H9 (cell line): Measurements from ENCODE around the gene RFTN2. TPM values are rescaled to one million over a fixed set of nuclear protein-coding genes. Genes with fewer than 3 reads are reported as not detected.
"Not testable (repeated sequence)": the region's sequence is repeated elsewhere in the genome, so short reads cannot be mapped to it uniquely, and the experiment has no call there.

ENCODE experiments used
- DNase-seq: peaks from one replicate; pipeline ENCODE4 v3.0.0-alpha.2; 2017
- H2AFZ ChIP-seq: one replicate; pipeline ENCODE4 v1.6.1; 2013; ENCODE audit warnings: mild to moderate bottlenecking, low read length, control low read depth, moderate library complexity
- H2AK5ac ChIP-seq: 2 replicates; pipeline ENCODE4 v1.6.1; 2013; ENCODE audit warnings: low read length, control low read depth, mixed read lengths; ENCODE audit not compliant: insufficient read length
- H2BK120ac ChIP-seq: one replicate; pipeline ENCODE4 v1.6.1; 2013; ENCODE audit warnings: low read depth, mild to moderate bottlenecking, low read length, control low read depth, inconsistent platforms; ENCODE audit not compliant: poor library complexity, severe bottlenecking
- H2BK12ac ChIP-seq: 2 replicates; pipeline ENCODE4 v1.6.1; 2013; ENCODE audit warnings: low read length, control low read depth, mixed read lengths, low read depth; ENCODE audit not compliant: insufficient read length
- H2BK15ac ChIP-seq: 2 replicates; pipeline ENCODE4 v1.6.1; 2013; ENCODE audit warnings: low read depth, low read length, control low read depth
- H2BK20ac ChIP-seq: one replicate; pipeline ENCODE4 v1.6.1; 2013; ENCODE audit warnings: low read depth, mild to moderate bottlenecking, low read length, control low read depth, inconsistent platforms; ENCODE audit not compliant: poor library complexity, severe bottlenecking
- H2BK5ac ChIP-seq: 2 replicates; pipeline ENCODE4 v1.6.1; 2013; ENCODE audit warnings: low read length, control low read depth, mixed read lengths; ENCODE audit not compliant: insufficient read length
- H3K14ac ChIP-seq: 2 replicates; pipeline ENCODE4 v1.6.1; 2013; ENCODE audit warnings: low read length, control low read depth; ENCODE audit not compliant: insufficient read depth
- H3K18ac ChIP-seq: 2 replicates; pipeline ENCODE4 v1.6.1; 2013; ENCODE audit warnings: low read depth, mild to moderate bottlenecking, mixed read lengths, low read length, control low read depth; ENCODE audit not compliant: insufficient read length
- H3K23ac ChIP-seq: 2 replicates; pipeline ENCODE4 v1.6.1; 2013; ENCODE audit warnings: low read length, control low read depth, mixed read lengths, low read depth; ENCODE audit not compliant: insufficient read length
- H3K23me2 ChIP-seq: 2 replicates; pipeline ENCODE4 v1.6.1; 2013; ENCODE audit warnings: low read depth, mild to moderate bottlenecking, mixed read lengths, low read length, control low read depth; ENCODE audit not compliant: insufficient read length, poor library complexity, severe bottlenecking
- H3K27ac ChIP-seq: 2 replicates; pipeline ENCODE4 v1.5.1; 2013; ENCODE audit warnings: low read length, control low read depth, mixed read lengths, low read depth; ENCODE audit not compliant: insufficient read length
- H3K27me3 ChIP-seq: 2 replicates; pipeline ENCODE4 v1.6.1; 2013; ENCODE audit warnings: low read length, control low read depth, inconsistent platforms; ENCODE audit not compliant: insufficient read depth
- H3K4ac ChIP-seq: 2 replicates; pipeline ENCODE4 v1.6.1; 2013; ENCODE audit warnings: low read depth, mild to moderate bottlenecking, control low read depth, inconsistent platforms, low read length, moderate library complexity
- H3K4me1 ChIP-seq: 2 replicates; pipeline ENCODE4 v1.6.1; 2013; ENCODE audit warnings: low read length, control low read depth, inconsistent platforms; ENCODE audit not compliant: insufficient read depth
- H3K4me2 ChIP-seq: 2 replicates; pipeline ENCODE4 v1.6.1; 2013; ENCODE audit warnings: low read length, control low read depth, mixed read lengths; ENCODE audit not compliant: insufficient read length, insufficient read depth
- H3K56ac ChIP-seq: 2 replicates; pipeline ENCODE4 v1.6.1; 2013; ENCODE audit warnings: low read depth, mild to moderate bottlenecking, mixed read lengths, low read length, control low read depth; ENCODE audit not compliant: insufficient read length
- H3K79me1 ChIP-seq: 2 replicates; pipeline ENCODE4 v1.6.1; 2013; ENCODE audit warnings: low read depth, mild to moderate bottlenecking, moderate library complexity, low read length, control low read depth, inconsistent platforms; ENCODE audit not compliant: insufficient read depth, poor library complexity, severe bottlenecking
- H3K79me2 ChIP-seq: 2 replicates; pipeline ENCODE4 v1.6.1; 2013; ENCODE audit warnings: low read length, control low read depth, inconsistent platforms; ENCODE audit not compliant: insufficient read depth
- H3K9ac ChIP-seq: 2 replicates; pipeline ENCODE4 v1.6.1; 2013; ENCODE audit warnings: low read length, control low read depth, mixed read lengths; ENCODE audit not compliant: insufficient read length; ENCODE audit errors: extremely low read depth
- H3K9me3 ChIP-seq: one replicate; pipeline ENCODE4 v1.6.1; 2013; ENCODE audit warnings: low read depth, low read length, inconsistent platforms; ENCODE audit not compliant: control insufficient read depth
- H3T11ph ChIP-seq: one replicate; pipeline ENCODE4 v1.6.1; 2013; ENCODE audit warnings: mild to moderate bottlenecking, low read length, control low read depth, inconsistent platforms
- H4K20me1 ChIP-seq: one replicate; pipeline ENCODE4 v1.6.1; 2013; ENCODE audit not compliant: control insufficient read depth, insufficient read length, insufficient read depth
- H4K5ac ChIP-seq: 2 replicates; pipeline ENCODE4 v1.6.1; 2013; ENCODE audit warnings: low read depth, mild to moderate bottlenecking, mixed read lengths, low read length, control low read depth; ENCODE audit not compliant: insufficient read length
- H4K8ac ChIP-seq: replicated peaks from 2 replicates; pipeline ENCODE4 v1.6.1; 2013; ENCODE audit warnings: low read length, control low read depth, mixed read lengths, low read depth; ENCODE audit not compliant: insufficient read length
- H4K91ac ChIP-seq: 2 replicates; pipeline ENCODE4 v1.6.1; 2013; ENCODE audit warnings: low read depth, mild to moderate bottlenecking, moderate library complexity, mixed read lengths, low read length, control low read depth; ENCODE audit not compliant: insufficient read length
- H3K27ac Mint-ChIP-seq, 3 experiments: 2 replicates in 2 of 3; 3 replicates in 1 of 3; pipeline ENCODE4 v1.8.0; 2020 to 2021; ENCODE audit warnings: mixed read lengths in 3 of 3, mild to moderate bottlenecking in 1 of 3, moderate library complexity in 1 of 3
- H3K27me3 Mint-ChIP-seq: 2 replicates; pipeline ENCODE4 v1.8.0; 2021; ENCODE audit warnings: low read depth, mild to moderate bottlenecking, moderate library complexity, mixed read lengths
- H3K36me3 Mint-ChIP-seq, 3 experiments: 2 replicates in 2 of 3; 3 replicates in 1 of 3; pipeline ENCODE4 v1.8.0; 2020 to 2021; ENCODE audit warnings: low read depth in 3 of 3, mixed read lengths in 3 of 3; ENCODE audit not compliant: insufficient read depth in 1 of 3
- H3K4me1 Mint-ChIP-seq, 2 experiments: 2 replicates each; pipeline ENCODE4 v1.8.0; 2020; ENCODE audit warnings: mixed read lengths in 2 of 2
- H3K4me3 Mint-ChIP-seq, 2 experiments: 2 replicates in 1 of 2; 3 replicates in 1 of 2; pipeline ENCODE4 v1.8.0; 2020 to 2021; ENCODE audit warnings: mild to moderate bottlenecking in 2 of 2, mixed read lengths in 2 of 2, moderate library complexity in 1 of 2
- H3K9me3 Mint-ChIP-seq, 2 experiments: 2 replicates in 1 of 2; 3 replicates in 1 of 2; pipeline ENCODE4 v1.8.0; 2020; ENCODE audit warnings: mild to moderate bottlenecking in 2 of 2, mixed read lengths in 2 of 2, moderate library complexity in 1 of 2
- CTCF ChIP-seq: fragments of 200-600 bp; sonication (generic); conservative IDR thresholded peaks from 3 replicates; pipeline ENCODE4 v1.8.0; 2021; ENCODE audit warnings: antibody characterized with exemption, mild to moderate bottlenecking
- WGBS: extraction: QIAGEN DNeasy Blood & Tissue Kit; methylation state at CpG from one replicate; pipeline ENCODE4 v1.1.7; 2013; ENCODE audit warnings: missing lambda C conversion rate, low lambda C conversion rate, mixed read lengths; ENCODE audit not compliant: insufficient read length; ENCODE audit errors: extremely low coverage; 5-methylcytosine and 5-hydroxymethylcytosine counted together
- total RNA-seq: library from RNA; stranded (reverse); gene quantifications from 2 replicates; pipeline ENCODE4 v1.2.1, GENCODE V29; 2021

The RFTN2 gene
- total RNA-seq, 1 experiment from 2014 or later, result 0.28 TPM

- DNase-seq, result no peak
- Mint-ChIP-seq H3K4me1 (peaks cover 15 to 23% of the 10 kb centered on the region in 2 experiments), H3K27me3 (no peaks in the 10 kb centered on the region; the same call in 1 of the 2 replicates), H3K4me3 (no peak overlapping the region), H3K27ac (no peak overlapping the region), H3K9me3 (peaks cover 5 to 24% of the 10 kb centered on the region in 2 experiments; a peak in 4 of 5 replicates), H3K36me3 (peaks cover 10 to 26% (median 12%) of the 10 kb centered on the region in 3 experiments)
- Histone ChIP-seq H3K79me1 (no peaks in the 10 kb centered on the region), H3K4me2 (no peak overlapping the region), H3T11ph (no peak overlapping the region), H2BK20ac (no peak overlapping the region), H3K23ac (no peak overlapping the region), H3K4ac (no peak overlapping the region), H3K79me2 (no peaks in the 10 kb centered on the region), H2BK120ac (no peak overlapping the region), H2BK15ac (no peak overlapping the region), H3K9me3 (peaks cover 11% of the 10 kb centered on the region), H2BK5ac (no peak overlapping the region), H2BK12ac (no peak overlapping the region), H3K18ac (no peak overlapping the region), H4K20me1 (no peaks in the 10 kb centered on the region), H2AK5ac (no peak overlapping the region), H3K27me3 (no peaks in the 10 kb centered on the region), H4K91ac (no peak overlapping the region), H2AFZ (no peak overlapping the region), H3K14ac (no peak overlapping the region; the same call in 1 of the 2 replicates), H3K27ac (no peak overlapping the region), H3K23me2 (no peaks in the 10 kb centered on the region), H3K9ac (no peak overlapping the region), H3K4me1 (peaks cover 6% of the 10 kb centered on the region; the same call in 1 of the 2 replicates), H3K56ac (no peak overlapping the region), H4K8ac (no peak overlapping the region), H4K5ac (no peak overlapping the region)
- no peak for TF ChIP-seq CTCF
- no CpG with 5 or more reads among the region's 32 CpGs for WGBS
Observed at GRCh38 chr2:197591339-197592072, 83.9 kb downstream of the RFTN2 start.

- H3K4me3 Mint-ChIP-seq, H3K14ac ChIP-seq, H3K18ac ChIP-seq, H3K23ac ChIP-seq, H2BK15ac ChIP-seq, H3T11ph ChIP-seq, H2BK12ac ChIP-seq, H3K79me1 ChIP-seq, H3K27me3 Mint-ChIP-seq, H3K9me3 ChIP-seq, H4K91ac ChIP-seq, H2BK5ac ChIP-seq, H3K4ac ChIP-seq, H3K27ac Mint-ChIP-seq, H3K4me2 ChIP-seq, H3K4me1 Mint-ChIP-seq, H3K23me2 ChIP-seq, H3K56ac ChIP-seq, H3K27me3 ChIP-seq, H3K79me2 ChIP-seq, H4K5ac ChIP-seq, H2AFZ ChIP-seq, H4K8ac ChIP-seq, H2AK5ac ChIP-seq, DNase-seq, H3K9ac ChIP-seq, H2BK120ac ChIP-seq, H4K20me1 ChIP-seq: not testable (repeated sequence)
- no CpG with 5 or more reads among the region's 7 CpGs for WGBS
- H3K27ac ChIP-seq, result peak overlapping the region; percentile 96
- peak overlapping the region; percentile 65 for H2BK20ac ChIP-seq
- H3K36me3 Mint-ChIP-seq, result peaks cover 11 to 18% (median 12%) of the 10 kb centered on the region in 3 experiments
- peaks cover 0 to 20% of the 10 kb centered on the region in 2 experiments; a peak in 4 of 5 replicates for H3K9me3 Mint-ChIP-seq
- peaks cover 10% of the 10 kb centered on the region; the same call in 1 of the 2 replicates for H3K4me1 ChIP-seq
Observed at GRCh38 chr2:197587255-197587654, 88.1 kb downstream of the RFTN2 start.
